GM10248 (cell line): ENCODE data around the gene CREBBP.

ENCODE experiments used
- CTCF ChIA-PET: fragments of 300-600 bp; sonication (Branson Sonifier 250); formaldehyde crosslinking; extraction: SDS; loops from one replicate; lab custom pipeline; 2021; ENCODE audit warnings: antibody characterized with exemption; lab: Yijun Ruan, JAX
- POLR2A ChIA-PET: fragments of 350-650 bp; sonication (Branson Sonifier 250); formaldehyde crosslinking; extraction: SDS; loops from one replicate; lab custom pipeline; 2020; ENCODE audit warnings: antibody characterized with exemption; lab: Yijun Ruan, JAX
- DNase-seq: peaks from one replicate; pipeline ENCODE4 v3.0.0; 2012; ENCODE audit errors: extremely low spot score
- TF ChIP-seq, protein P1 (sequence below): IDR thresholded peaks from 2 replicates; pipeline ENCODE4 v1.5.1; 2012; ENCODE audit warnings: mild to moderate bottlenecking, low read depth; ENCODE audit errors: extremely low read depth, missing control alignments, control extremely low read depth

CREBBP gene

DNA sequence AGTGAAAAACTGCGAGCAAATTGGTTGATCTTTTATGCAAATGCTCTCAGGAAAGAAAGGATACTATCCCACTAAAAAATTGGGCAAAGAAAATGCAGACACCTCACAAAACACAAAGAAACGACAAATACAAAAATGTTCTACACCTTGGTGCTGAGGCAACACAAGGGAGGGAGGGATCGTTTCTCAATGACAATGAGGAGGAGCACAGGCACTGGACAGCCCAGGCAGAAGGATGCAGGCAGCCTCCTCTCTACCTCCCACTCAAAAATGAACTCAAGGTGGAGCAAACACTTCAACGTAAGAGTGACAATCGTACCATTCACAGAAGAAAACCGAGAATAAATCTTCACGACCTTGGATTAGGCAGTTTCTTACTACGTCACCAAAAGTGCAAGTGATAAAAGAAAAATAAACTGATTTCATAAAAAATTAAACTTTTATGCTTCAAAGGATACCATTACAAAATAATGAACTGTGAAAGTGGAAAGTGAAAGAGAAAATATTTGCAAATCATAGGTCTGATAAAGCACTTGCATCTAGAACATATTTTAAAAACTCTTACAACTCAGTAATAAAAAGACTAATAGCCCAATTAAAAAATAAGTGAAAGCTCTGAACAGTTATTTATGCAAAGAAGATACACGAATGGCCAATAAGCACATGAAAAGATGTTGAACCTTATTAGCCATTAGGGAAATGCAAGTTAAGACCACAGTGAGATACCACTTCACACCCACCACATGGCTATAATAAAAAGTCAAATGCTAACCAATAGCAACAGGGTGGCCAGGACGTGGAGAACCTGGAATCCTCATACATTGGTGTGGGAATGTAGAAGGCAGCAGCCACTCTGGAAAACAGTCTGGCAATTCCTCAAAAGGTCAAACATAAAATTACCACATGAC is 82.4 kb downstream of the CREBBP start:
- TF ChIP-seq, protein P1, sequence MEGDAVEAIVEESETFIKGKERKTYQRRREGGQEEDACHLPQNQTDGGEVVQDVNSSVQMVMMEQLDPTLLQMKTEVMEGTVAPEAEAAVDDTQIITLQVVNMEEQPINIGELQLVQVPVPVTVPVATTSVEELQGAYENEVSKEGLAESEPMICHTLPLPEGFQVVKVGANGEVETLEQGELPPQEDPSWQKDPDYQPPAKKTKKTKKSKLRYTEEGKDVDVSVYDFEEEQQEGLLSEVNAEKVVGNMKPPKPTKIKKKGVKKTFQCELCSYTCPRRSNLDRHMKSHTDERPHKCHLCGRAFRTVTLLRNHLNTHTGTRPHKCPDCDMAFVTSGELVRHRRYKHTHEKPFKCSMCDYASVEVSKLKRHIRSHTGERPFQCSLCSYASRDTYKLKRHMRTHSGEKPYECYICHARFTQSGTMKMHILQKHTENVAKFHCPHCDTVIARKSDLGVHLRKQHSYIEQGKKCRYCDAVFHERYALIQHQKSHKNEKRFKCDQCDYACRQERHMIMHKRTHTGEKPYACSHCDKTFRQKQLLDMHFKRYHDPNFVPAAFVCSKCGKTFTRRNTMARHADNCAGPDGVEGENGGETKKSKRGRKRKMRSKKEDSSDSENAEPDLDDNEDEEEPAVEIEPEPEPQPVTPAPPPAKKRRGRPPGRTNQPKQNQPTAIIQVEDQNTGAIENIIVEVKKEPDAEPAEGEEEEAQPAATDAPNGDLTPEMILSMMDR, result no peak
- POLR2A ChIA-PET, result no interaction called here
- DNase-seq, result peak; percentile 47
- CTCF ChIA-PET, result no interaction called here

DNA sequence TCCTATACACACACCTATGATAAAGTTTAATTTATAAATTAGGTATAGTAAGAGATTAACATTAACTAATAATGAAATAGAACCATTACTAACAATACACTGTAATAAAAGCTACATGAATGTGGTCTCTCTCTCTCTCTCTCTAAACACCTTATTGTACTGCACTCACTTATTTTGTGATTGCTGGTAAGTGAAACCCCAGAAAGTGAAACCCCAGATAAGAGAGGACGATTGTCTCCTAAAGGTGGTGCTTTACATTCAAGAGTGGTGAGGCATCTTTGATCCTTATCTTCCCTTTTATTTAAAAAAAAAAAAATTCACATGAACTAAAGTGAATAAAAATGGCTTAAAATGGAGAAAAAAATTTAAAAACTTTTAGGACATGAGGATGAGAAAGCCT is 83.0 kb downstream of the CREBBP start:
- TF ChIP-seq, protein P1, result no peak
- CTCF ChIA-PET, result interaction anchor here (0.9 to 1.5 kb wide), 4 partner anchors 12 to 25 kb away, joined by 3 to 5 read pairs (median 4); no protein-coding TSS in a partner anchor
- POLR2A ChIA-PET, result no interaction called here
- no peak for DNase-seq

DNA sequence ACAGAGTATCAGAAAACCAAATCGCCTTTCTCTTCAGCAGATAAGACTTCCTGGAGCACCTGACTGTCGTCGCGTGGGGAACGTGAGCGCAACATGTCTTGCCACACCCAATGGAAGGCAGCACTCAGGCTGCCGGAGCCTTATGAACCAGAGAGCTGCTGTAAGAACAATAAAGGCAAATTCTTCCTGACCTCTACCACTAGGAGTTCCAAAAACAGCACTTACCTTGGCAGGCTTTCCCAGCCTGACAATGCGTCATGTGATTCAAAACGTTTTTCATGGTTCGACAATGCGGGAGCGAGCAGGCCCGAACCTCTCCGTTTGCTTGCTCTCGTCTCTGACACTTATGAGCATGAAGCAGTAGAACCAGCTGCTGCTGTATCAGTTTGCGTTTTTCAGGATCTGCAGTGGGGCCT is 87.3 kb downstream of the CREBBP start:
- ChIA-PET POLR2A (no interaction called here), CTCF (interaction anchor here (1.1 kb wide), 1 partner anchor 90 kb away, joined by 3 read pairs; no protein-coding TSS in a partner anchor)
- no peak for DNase-seq
- TF ChIP-seq, protein P1, result no peak

DNA sequence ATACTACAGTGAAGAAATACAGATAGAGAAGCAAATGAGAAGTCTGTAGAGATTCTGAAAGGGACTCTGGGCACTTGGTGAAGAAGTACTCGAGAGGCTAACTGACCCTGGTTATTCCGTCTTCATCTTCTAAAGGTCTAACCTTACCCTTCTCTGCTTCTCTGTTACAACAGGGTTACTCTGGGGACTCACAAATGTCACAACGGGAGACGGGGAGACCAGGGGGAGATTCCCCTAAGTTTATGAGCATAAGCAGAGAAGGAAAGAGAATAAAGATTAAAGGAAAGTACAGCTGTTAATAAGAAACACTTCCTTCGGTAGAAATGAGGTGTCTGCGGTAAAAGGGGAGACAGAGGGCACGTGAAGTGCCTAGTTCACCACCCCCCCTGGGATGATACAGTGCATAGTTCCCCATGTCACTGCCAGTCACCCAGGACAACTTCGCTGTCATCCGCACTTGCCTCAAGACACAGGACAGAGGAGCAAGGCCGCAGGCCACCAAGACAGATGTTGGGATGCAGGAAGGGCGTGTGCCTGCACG is 88.0 kb downstream of the CREBBP start:
- POLR2A ChIA-PET, result no interaction called here
- DNase-seq, result no peak
- TF ChIP-seq, protein P1, result no peak
- CTCF ChIA-PET, result no interaction called here

DNA sequence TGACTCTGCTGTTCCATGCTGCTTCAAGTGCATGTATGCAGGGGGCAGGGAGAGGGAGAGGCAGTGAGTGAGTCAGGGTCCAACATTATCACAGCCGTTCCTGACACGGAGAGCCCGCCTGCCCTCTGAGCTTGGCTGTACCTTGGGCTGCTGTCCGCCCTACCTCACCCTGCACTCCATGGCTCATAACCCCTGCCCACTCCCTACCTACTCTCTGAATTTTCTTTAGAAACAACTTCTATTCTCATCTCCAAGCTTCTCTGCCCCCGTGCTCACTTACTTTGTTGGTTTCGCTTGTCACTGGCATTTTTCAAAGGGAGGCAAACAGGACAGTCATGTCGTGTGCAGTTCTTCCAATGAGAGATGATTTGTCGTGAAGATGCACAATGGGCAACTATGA is 88.8 kb downstream of the CREBBP start:
- CTCF ChIA-PET, result interaction anchor here (1.4 kb wide), 1 partner anchor 14 kb away, joined by 4 read pairs; no protein-coding TSS in a partner anchor
- TF ChIP-seq, protein P1, result no peak
- POLR2A ChIA-PET, result no interaction called here
- no peak for DNase-seq

DNA sequence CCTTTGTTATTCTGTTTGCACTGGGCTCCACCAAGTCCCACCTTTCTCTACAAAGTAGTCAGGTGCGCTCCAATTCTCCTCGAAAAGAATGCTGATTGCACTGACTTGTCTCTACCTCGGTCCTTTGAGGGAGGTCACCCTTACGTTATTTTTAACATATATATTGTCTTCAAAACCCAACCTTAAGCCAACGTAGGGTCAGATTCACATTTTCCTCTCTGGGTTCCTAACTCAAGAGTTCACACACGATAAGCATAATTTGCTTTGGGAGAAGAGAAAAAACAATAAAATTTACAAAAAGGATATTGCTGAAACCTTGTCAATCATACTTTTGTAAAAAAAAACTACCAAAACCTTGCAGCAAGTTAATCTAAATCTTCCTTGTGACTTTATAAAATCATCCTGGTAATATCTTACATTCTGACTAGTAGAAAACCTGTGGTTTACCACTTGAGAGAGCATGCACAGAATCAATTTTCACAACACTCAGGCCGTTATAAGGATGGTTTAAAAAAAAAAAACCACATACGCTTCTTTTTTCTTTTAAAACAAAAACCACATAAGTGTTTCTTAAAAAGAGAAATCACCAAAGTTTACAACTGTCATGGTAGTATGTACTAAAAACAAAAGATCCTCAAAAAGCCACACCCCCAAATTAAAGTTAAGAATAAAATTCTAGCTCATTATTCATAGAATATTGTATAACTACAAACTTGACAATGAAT is 91.0 kb downstream of the CREBBP start:
- peak; percentile 66 for DNase-seq
- TF ChIP-seq, protein P1, result no peak
- ChIA-PET POLR2A (no interaction called here), CTCF (no interaction called here)
